ENCODE measurements around the gene PKP1. TPM values are rescaled to one million over a fixed set of nuclear protein-coding genes. Genes with fewer than 3 reads are reported as not detected.
"Not testable (repeated sequence)": the region's sequence is repeated elsewhere in the genome, so short reads cannot be mapped to it uniquely, and the experiment has no call there.

Gene PKP1
- total RNA-seq, 1 donor from 2014 or later: not detected

- no peaks in the 10 kb centered on the region for H3K27me3 Mint-ChIP-seq (ENCODE audit: low read depth)
- intact Hi-C loops (cut with micrococcal nuclease): no loop called here
- peak; percentile 35 for DNase-seq (ENCODE audit: low spot score)
- no peaks in the 10 kb centered on the region for H3K4me1 Mint-ChIP-seq (ENCODE audit: low read depth)
- H3K4me3 Mint-ChIP-seq (ENCODE audit: low read depth): no peak overlapping the region
- H3K36me3 Mint-ChIP-seq (ENCODE audit: low read depth): no peaks in the 10 kb centered on the region
- no peaks in the 10 kb centered on the region for H3K9me3 Mint-ChIP-seq
- no peak overlapping the region for H3K27ac Mint-ChIP-seq
These were observed 28.5 kb upstream of the PKP1 start for GRCh38 chr1:201254625-201255478.

DNA sequence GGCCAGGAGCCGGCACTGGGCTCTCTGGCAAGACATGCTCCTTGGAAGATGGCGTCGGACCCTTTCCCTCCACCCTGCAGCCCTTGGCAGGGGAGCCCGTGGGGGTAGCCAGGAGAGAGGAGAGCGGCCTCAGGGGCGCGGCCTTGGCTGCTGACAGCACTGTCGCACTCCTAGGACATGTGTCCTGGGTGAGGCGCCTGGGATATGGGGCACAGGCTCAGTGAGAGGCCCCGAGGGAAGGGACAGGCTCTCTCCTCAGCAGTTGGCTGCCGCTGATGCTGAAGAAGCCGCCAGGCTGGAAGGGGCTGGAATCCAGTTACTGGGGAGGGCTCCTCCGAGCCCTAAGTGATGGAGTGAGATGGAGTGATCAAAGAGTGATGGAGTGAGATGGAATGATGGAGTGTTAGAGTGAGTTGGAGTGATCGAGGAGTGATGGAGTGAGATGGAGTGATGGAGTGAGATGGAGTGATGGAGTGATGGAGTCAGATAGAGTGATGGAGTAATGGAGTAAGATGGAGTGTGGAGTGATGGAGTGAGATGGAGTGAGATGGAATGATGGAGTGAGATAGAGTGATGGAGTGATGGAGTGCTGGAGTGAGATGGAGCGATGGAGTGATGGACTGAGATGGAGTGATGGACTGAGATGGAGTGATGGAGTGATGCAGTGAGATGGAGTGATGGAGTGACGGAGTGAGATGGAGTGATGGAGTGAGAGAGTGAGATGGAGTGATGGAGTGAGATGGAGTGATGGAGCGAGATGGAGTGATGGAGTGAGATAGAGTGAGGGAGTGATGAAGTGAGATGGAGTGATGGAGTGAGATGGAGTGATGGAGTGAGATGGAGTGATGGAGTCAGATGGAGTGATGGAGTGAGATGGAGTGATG lies 27.6 kb upstream of the PKP1 start:
- Mint-ChIP-seq H3K27ac (no peak overlapping the region), H3K36me3 (ENCODE audit: low read depth) (no peaks in the 10 kb centered on the region), H3K9me3 (no peaks in the 10 kb centered on the region), H3K4me1 (ENCODE audit: low read depth) (no peaks in the 10 kb centered on the region), H3K4me3 (ENCODE audit: low read depth) (no peak overlapping the region), H3K27me3 (ENCODE audit: low read depth) (peaks cover 4% of the 10 kb centered on the region)
- peak; percentile 4 for DNase-seq (ENCODE audit: low spot score)
- intact Hi-C loops (cut with micrococcal nuclease): no loop called here

- DNase-seq (ENCODE audit: low spot score); H3K27ac Mint-ChIP-seq; H3K27me3 Mint-ChIP-seq (ENCODE audit: low read depth); intact Hi-C loops (cut with micrococcal nuclease); H3K4me1 Mint-ChIP-seq (ENCODE audit: low read depth); H3K4me3 Mint-ChIP-seq (ENCODE audit: low read depth); H3K9me3 Mint-ChIP-seq; H3K36me3 Mint-ChIP-seq (ENCODE audit: low read depth): not testable (repeated sequence)
These were observed 25.2 kb upstream of the PKP1 start for GRCh38 chr1:201258132-201258531.

- no peak for DNase-seq (ENCODE audit: low spot score)
- Mint-ChIP-seq H3K27ac (no peak overlapping the region), H3K4me1 (ENCODE audit: low read depth) (no peaks in the 10 kb centered on the region), H3K4me3 (ENCODE audit: low read depth) (no peak overlapping the region), H3K9me3 (no peaks in the 10 kb centered on the region), H3K27me3 (ENCODE audit: low read depth) (peaks cover 5% of the 10 kb centered on the region), H3K36me3 (ENCODE audit: low read depth) (no peaks in the 10 kb centered on the region)
- intact Hi-C loops (cut with micrococcal nuclease): no loop called here
These were observed 24.5 kb upstream of the PKP1 start for GRCh38 chr1:201258763-201259230.

DNA sequence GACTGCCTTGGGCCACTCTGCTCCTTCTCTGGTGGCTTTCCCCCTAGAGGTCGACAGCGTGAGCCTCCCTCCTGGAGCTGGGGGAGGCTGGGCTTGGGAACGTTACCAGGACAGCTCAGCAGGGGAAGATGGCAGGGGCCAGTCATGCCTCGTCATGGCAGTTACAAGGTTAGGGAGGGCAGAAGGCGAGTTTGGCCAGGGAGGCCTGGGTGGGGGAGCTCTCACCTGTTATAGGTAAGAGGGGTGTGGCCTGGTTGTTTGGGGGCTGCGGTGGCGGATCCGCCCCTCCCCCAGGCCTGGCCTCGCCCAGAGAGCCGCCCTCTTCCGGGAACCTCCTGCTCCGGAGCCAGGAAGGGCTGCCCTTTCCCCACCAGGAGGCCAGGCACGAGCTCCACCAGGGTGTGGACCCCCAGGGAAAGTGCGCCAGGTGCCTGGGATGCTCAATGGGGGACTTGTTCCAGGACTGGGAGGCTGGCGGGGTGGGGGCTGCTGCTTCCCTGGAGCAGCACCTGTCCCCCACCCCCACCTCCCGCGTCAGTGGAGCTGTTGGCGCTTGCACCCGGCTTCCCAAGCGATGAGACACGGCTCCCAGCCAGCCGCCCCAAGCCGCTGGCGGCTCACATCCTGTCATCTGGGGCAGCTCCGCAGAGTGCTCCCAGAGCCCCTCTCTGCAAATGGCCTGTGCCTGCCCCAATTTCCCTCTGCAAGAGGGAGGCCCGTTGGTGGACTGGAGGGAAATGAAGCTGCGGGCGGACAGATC lies 23.6 kb upstream of the PKP1 start:
- Mint-ChIP-seq H3K36me3 (ENCODE audit: low read depth) (no peaks in the 10 kb centered on the region), H3K4me1 (ENCODE audit: low read depth) (no peaks in the 10 kb centered on the region), H3K9me3 (no peaks in the 10 kb centered on the region), H3K4me3 (ENCODE audit: low read depth) (no peak overlapping the region), H3K27me3 (ENCODE audit: low read depth) (peaks cover 5% of the 10 kb centered on the region), H3K27ac (no peak overlapping the region)
- peak; percentile 6 for DNase-seq (ENCODE audit: low spot score)
- intact Hi-C loops (cut with micrococcal nuclease): no loop called here

- no peak overlapping the region for H3K4me3 Mint-ChIP-seq (ENCODE audit: low read depth)
- peak; percentile 8 for DNase-seq (ENCODE audit: low spot score)
- H3K27ac Mint-ChIP-seq: no peak overlapping the region
- no peaks in the 10 kb centered on the region for H3K9me3 Mint-ChIP-seq
- H3K4me1 Mint-ChIP-seq (ENCODE audit: low read depth): no peaks in the 10 kb centered on the region
- no peaks in the 10 kb centered on the region for H3K36me3 Mint-ChIP-seq (ENCODE audit: low read depth)
- intact Hi-C loops (cut with micrococcal nuclease): no loop called here
- peaks cover 5% of the 10 kb centered on the region for H3K27me3 Mint-ChIP-seq (ENCODE audit: low read depth)
These were observed 23.1 kb upstream of the PKP1 start for GRCh38 chr1:201260236-201260590.

DNA sequence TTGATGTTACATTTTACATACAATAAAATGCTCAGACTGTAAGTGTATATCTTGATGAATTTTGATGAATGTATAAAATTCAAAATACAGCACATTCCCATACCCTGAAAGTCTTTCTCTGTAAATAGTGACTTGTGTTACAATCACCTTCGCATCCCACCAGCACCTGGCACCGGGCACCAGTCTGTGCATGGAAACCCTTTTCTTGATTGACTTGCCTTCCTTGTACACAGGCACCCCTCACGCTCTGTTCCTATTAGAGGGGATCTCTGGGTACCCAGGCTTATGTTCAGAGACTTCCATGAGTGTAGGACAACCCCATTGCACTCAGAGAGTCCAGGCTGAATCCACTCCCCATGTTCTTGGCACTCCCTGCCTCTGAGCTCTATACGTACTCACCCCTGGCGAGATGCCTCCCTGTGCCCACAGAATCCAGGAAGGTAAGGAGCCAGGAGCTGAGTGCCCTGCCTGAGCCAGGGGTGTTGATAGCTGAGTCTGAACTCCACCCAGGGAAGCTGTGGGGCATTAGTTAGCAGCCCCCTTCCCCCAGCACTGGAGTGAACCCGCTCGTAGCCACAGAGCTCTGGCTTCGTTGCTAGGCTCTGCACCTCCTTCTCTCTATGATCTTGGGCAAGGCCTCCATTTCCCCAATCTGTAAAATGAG lies 22.5 kb upstream of the PKP1 start:
- Mint-ChIP-seq H3K27ac (no peak overlapping the region), H3K9me3 (no peaks in the 10 kb centered on the region), H3K4me3 (ENCODE audit: low read depth) (no peak overlapping the region), H3K27me3 (ENCODE audit: low read depth) (peaks cover 5% of the 10 kb centered on the region), H3K36me3 (ENCODE audit: low read depth) (no peaks in the 10 kb centered on the region), H3K4me1 (ENCODE audit: low read depth) (no peaks in the 10 kb centered on the region)
- intact Hi-C loops (cut with micrococcal nuclease): no loop called here
- DNase-seq (ENCODE audit: low spot score): no peak

GRCh38 chr1:201261771-201262547 lies 21.3 kb upstream of the PKP1 start:
- peaks cover 13% of the 10 kb centered on the region for H3K27me3 Mint-ChIP-seq (ENCODE audit: low read depth)
- DNase-seq (ENCODE audit: low spot score): peak; percentile 4
- H3K4me3 Mint-ChIP-seq (ENCODE audit: low read depth): no peak overlapping the region
- intact Hi-C loops (cut with micrococcal nuclease): no loop called here
- H3K36me3 Mint-ChIP-seq (ENCODE audit: low read depth): no peaks in the 10 kb centered on the region
- no peaks in the 10 kb centered on the region for H3K9me3 Mint-ChIP-seq
- H3K27ac Mint-ChIP-seq: no peak overlapping the region
- no peaks in the 10 kb centered on the region for H3K4me1 Mint-ChIP-seq (ENCODE audit: low read depth)

DNA sequence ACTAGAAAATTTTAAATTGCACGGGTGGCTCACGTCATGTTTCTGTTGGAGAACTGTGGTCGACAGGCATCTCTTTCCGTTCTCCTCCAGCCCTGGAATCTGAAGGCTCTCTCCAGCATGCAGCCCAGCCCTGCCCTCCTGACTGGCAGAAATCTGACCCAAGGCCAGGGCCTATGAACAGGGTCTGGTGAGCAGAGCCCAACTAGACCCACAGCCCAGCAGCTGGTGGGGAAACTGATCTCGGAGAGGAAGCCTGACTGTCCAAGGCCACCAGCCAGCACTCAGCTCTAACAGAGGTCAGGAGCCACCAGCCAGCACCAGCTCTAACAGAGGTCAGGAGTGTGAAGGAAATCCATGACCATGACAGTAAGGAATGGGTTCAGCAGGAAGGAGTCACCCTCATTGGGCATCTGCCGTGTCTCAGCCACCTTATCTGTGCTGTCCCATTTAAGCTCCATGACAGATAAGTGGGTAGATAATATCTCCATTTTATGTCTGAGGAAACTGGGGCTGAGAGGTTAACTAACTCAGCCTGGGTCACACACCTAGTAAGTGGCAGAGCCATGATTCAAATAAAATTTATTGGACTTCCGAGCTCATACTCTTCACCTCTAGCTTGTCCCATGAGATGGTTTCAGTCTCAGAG lies 20.2 kb upstream of the PKP1 start:
- intact Hi-C loops (cut with micrococcal nuclease): no loop called here
- Mint-ChIP-seq H3K9me3 (no peaks in the 10 kb centered on the region), H3K4me1 (ENCODE audit: low read depth) (no peaks in the 10 kb centered on the region), H3K27me3 (ENCODE audit: low read depth) (peaks cover 20% of the 10 kb centered on the region), H3K36me3 (ENCODE audit: low read depth) (no peaks in the 10 kb centered on the region), H3K4me3 (ENCODE audit: low read depth) (no peak overlapping the region), H3K27ac (no peak overlapping the region)
- DNase-seq (ENCODE audit: low spot score): peak; percentile 4

DNA sequence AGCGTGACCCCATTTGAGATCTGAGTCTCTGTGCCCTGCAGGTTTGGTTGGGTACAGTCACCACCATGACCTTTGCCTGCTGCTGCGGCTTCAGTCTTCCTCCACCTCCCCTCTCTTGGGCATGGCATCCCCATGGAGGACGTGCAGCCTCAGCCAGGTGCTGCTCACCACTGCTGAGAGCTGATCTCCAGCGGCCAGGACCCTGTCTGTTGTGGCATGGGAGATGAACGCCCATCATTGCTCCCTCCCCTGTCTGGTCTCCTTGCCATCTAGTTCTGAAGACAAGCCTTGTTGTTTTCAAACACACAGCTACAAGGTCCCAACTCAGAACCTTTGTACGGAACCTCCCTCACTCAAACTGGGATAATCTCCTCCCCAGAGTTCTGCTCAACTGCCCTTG lies 19.2 kb upstream of the PKP1 start:
- Mint-ChIP-seq H3K4me1 (ENCODE audit: low read depth) (no peaks in the 10 kb centered on the region), H3K27me3 (ENCODE audit: low read depth) (peaks cover 23% of the 10 kb centered on the region), H3K27ac (no peak overlapping the region), H3K36me3 (ENCODE audit: low read depth) (no peaks in the 10 kb centered on the region), H3K9me3 (no peaks in the 10 kb centered on the region), H3K4me3 (ENCODE audit: low read depth) (no peak overlapping the region)
- intact Hi-C loops (cut with micrococcal nuclease): no loop called here
- DNase-seq (ENCODE audit: low spot score): no peak

- no peak for DNase-seq (ENCODE audit: low spot score)
- no peak overlapping the region for H3K4me3 Mint-ChIP-seq (ENCODE audit: low read depth)
- no peak overlapping the region for H3K27ac Mint-ChIP-seq
- no peaks in the 10 kb centered on the region for H3K4me1 Mint-ChIP-seq (ENCODE audit: low read depth)
- H3K36me3 Mint-ChIP-seq (ENCODE audit: low read depth): no peaks in the 10 kb centered on the region
- peaks cover 24% of the 10 kb centered on the region for H3K27me3 Mint-ChIP-seq (ENCODE audit: low read depth)
- intact Hi-C loops (cut with micrococcal nuclease): no loop called here
- no peaks in the 10 kb centered on the region for H3K9me3 Mint-ChIP-seq
These were observed 18.8 kb upstream of the PKP1 start for GRCh38 chr1:201264554-201264953.

All from activated T-helper 2 cell treated with anti-CD3 and anti-CD28 coated beads, Interferon-gamma antibody, Interleukin-2, Interleukin-4, amounts not matched to agents 10 μg/mL and 5 μg/mL and 100 μg/mL, durations not matched to agents 14 hours and 24 hours and 36 hours (primary cell).